Kidney (tissue), 14 donors: ENCODE results near the gene RAD18. TPM values are rescaled to one million over a fixed set of nuclear protein-coding genes. Genes with fewer than 3 reads are reported as not detected.
A peak's percentile ranks its signal among the peaks of the same experiment; 100 is the strongest.

ENCODE experiments used
- DNase-seq, 5 donors: peaks; one replicate each; pipeline ENCODE4 v3.0.0-alpha.2; 2013 to 2020
- FAIRE-seq: peaks from 2 replicates; lab custom pipeline; 2012; peaks lifted over from hg19 to GRCh38; lab: Jason Lieb, UNC
- H3K27ac ChIP-seq, 2 donors: one replicate each; pipeline ENCODE4 v1.7.0; 2013; ENCODE audit warnings: low read depth in 2 of 2, low read length in 2 of 2, inconsistent platforms in 1 of 2
- H3K27me3 ChIP-seq: one replicate; pipeline ENCODE4 v1.7.1; 2013; ENCODE audit warnings: low read length, inconsistent platforms; ENCODE audit not compliant: control insufficient read depth, insufficient read depth
- H3K36me3 ChIP-seq, 3 donors: one replicate each; pipeline versions ENCODE4 v1.7.0 to v1.7.1; 2013; ENCODE audit warnings: low read length in 3 of 3, control low read depth in 1 of 3, inconsistent platforms in 1 of 3; ENCODE audit not compliant: insufficient read depth in 3 of 3, control insufficient read depth in 2 of 3
- H3K4me1 ChIP-seq, 3 donors: one replicate each; pipeline versions ENCODE4 v1.7.0 to v1.7.1; 2013; ENCODE audit warnings: low read length in 3 of 3, inconsistent platforms in 1 of 3, low read depth in 1 of 3; ENCODE audit not compliant: control insufficient read depth in 2 of 3, insufficient read depth in 2 of 3
- H3K4me3 ChIP-seq, 3 donors: one replicate each; pipeline versions ENCODE4 v1.7.0 to v1.8.1; 2013; ENCODE audit warnings: low read length in 3 of 3, control low read depth in 1 of 3, inconsistent platforms in 1 of 3
- H3K9ac ChIP-seq, 3 donors: one replicate each; pipeline versions ENCODE4 v1.7.0 to v1.7.1; 2013; ENCODE audit warnings: low read length in 3 of 3, control low read depth in 1 of 3, inconsistent platforms in 1 of 3
- H3K9me3 ChIP-seq, 3 donors: one replicate each; pipeline versions ENCODE4 v1.7.0 to v1.7.1; 2013; ENCODE audit warnings: low read length in 3 of 3, control low read depth in 1 of 3, inconsistent platforms in 1 of 3; ENCODE audit not compliant: control insufficient read depth in 2 of 3, insufficient read depth in 1 of 3
- CTCF ChIP-seq: IDR thresholded peaks from 3 replicates; pipeline ENCODE4 v1.5.1; 2012; ENCODE audit warnings: mild to moderate bottlenecking, moderate library complexity, borderline replicate concordance; ENCODE audit not compliant: insufficient read depth; ENCODE audit errors: extremely low read depth
- intact Hi-C: fragments of 100-400 bp; cut with DNase I; formaldehyde crosslinking; loops from one replicate; pipeline ENCODE4 v1.11.1; 2022
- polyA plus RNA-seq: library from polyadenylated mRNA; stranded (reverse); fragments of 350-450 nt; fragmentation: Illumina TruSeq; extraction: RNeasy Lipid Tissue Mini Kit (QIAGEN cat#74804); gene quantifications from one replicate; pipeline ENCODE4 v1.2.3, GENCODE V29; 2014; ENCODE audit warnings: low read depth, low replicate concordance; ENCODE audit not compliant: insufficient read depth
- total RNA-seq: library from RNA; stranded (reverse); fragmentation: NEBNext Ultra II Directional; extraction: Animal tissue kit (Norgen Biotek cat#: 25700); gene quantifications from one replicate; pipeline ENCODE4 v1.2.1, GENCODE V29; 2021
- donor health status: control.
- donor health status: control.
- donor health status: control.
- donor health status: control.
- donor health status: control.
- donor health status: DM: yes; HTN: yes; CAD: no.
- donor health status: Normal renal cell carcinoma (clear cell type).

The RAD18 gene
- total and polyA plus RNA-seq, 2 donors from 2014 or later, result 3.1 to 8.0 TPM

- FAIRE-seq, result no peak
- no peaks in the 10 kb centered on the region for H3K36me3 ChIP-seq
- no peak overlapping the region for H3K9ac ChIP-seq
- H3K4me3 ChIP-seq, result no peak overlapping the region
- peak in 3 of 5 donors; percentile 46 to 54 (median 53) for DNase-seq
- H3K9me3 ChIP-seq, result no peaks in the 10 kb centered on the region
- intact Hi-C loops, result no loop called here
- TF ChIP-seq CTCF, result no peak
- H3K4me1 ChIP-seq, result no peaks in the 10 kb centered on the region
- H3K27ac ChIP-seq, result no peak overlapping the region
- H3K27me3 ChIP-seq, result no peaks in the 10 kb centered on the region
Measured at GRCh38 chr3:8882171-8882593, 81.1 kb downstream of the RAD18 start.

DNA sequence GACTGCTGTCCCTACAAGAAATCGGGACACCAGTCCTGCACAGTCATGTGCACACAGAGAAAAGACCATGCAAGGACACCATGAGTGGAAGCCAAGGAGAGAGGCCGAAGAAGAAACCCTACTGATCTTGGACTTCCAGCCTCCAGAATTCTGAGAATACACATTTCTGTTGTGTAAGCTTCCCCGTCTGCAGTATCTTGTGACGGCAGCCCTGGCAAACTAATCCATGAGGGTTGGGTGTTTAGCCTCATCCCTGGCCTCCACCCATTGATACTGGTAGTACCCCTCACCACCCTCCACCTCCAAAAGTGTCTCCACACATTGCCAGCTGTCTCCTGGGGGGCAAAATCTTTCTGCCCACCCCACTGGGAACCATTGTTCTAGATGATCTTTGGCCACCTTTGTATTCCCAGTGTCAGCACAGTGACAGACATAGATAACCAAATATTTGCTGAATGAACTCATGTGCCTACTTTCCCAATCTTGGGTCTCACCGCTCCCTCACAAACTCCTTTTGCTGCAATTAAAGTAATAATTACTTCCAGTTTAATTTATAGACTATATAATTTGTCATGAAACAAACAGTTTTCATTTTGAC lies 83.8 kb downstream of the RAD18 start:
- Histone ChIP-seq H3K4me1 (no peaks in the 10 kb centered on the region), H3K36me3 (no peaks in the 10 kb centered on the region), H3K9ac (no peak overlapping the region), H3K4me3 (no peak overlapping the region), H3K27ac (no peak overlapping the region), H3K9me3 (no peaks in the 10 kb centered on the region), H3K27me3 (no peaks in the 10 kb centered on the region)
- no peak for TF ChIP-seq CTCF
- FAIRE-seq (no peak), DNase-seq (no peak)
- intact Hi-C loops, result no loop called here

GRCh38 chr3:8875836-8876235 lies 87.4 kb downstream of the RAD18 start:
- DNase-seq (no peak), FAIRE-seq (no peak)
- intact Hi-C loops, result no loop called here

More at GRCh38 chr3:8875836-8876235, 87.4 kb downstream of the RAD18 start:
- H3K36me3 ChIP-seq, result no peaks in the 10 kb centered on the region
- H3K9ac ChIP-seq, result no peak overlapping the region
- TF ChIP-seq CTCF, result no peak
- H3K27me3 ChIP-seq, result no peaks in the 10 kb centered on the region
- no peak overlapping the region for H3K4me3 ChIP-seq
- no peak overlapping the region for H3K27ac ChIP-seq
- no peaks in the 10 kb centered on the region for H3K4me1 ChIP-seq
- H3K9me3 ChIP-seq, result no peaks in the 10 kb centered on the region
